ENCODE measurements around the gene MATK.

MATK gene

GRCh38 chr19:3743486-3743885 is 42.7 kb downstream of the MATK start:
- DNase-seq = no peak

GRCh38 chr19:3740431-3740830 is 45.8 kb downstream of the MATK start:
- DNase-seq = no peak

DNA sequence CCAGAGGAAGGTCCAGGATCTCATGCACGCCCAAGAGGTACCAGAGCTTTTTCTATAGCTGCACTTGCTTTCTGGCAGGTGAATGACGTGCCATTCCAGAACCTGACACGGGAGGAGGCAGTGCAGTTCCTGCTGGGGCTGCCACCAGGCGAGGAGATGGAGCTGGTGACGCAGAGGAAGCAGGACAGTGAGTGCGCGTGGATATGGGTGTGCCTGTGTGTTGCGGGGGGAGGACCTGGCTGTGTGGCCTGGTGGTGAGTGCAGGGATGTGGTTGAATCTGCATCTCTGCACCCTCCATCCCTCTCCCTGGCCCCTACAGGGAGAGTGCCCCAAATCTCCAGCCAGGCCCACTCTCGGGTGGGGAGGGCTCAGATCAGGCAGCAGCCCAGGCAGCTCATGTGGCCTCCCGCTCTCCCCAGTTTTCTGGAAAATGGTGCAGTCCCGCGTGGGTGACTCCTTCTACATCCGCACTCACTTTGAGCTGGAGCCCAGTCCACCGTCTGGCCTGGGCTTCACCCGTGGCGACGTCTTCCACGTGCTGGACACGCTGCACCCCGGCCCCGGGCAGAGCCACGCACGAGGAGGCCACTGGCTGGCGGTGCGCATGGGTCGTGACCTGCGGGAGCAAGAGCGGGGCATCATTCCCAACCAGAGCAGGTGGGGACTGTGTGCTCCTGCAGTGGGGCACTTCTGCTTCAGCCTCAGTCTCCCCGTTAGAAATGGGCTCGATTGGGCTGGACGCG is 47.5 kb downstream of the MATK start:
- no peak for DNase-seq

GRCh38 chr19:3737487-3738205 is 48.5 kb downstream of the MATK start:
- DNase-seq = no peak

DNA sequence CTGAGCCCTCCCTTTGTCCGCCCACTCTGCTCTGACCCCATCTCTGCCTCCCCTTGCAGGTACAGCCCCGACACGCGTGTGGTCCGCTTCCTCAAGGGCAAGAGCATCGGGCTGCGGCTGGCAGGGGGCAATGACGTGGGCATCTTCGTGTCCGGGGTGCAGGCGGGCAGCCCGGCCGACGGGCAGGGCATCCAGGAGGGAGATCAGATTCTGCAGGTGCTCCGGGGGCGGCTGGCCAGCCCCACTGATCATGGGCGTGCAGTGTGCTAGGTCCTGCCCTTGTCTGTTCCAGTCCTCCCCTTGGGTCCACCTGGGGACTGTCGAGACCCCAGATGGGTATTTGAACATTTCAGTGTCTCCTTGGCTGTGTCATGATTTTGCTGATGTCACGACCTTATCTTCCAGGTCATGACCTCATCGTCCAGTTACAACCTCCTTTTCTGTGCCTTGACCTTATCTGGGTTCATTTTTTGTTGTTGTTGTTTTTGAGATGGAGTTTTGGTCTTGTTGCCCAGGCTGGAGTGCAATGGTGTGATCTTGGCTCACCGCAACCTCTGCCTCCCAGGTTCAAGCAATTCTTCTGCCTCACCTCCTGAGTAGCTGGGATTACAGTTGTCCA is 50.0 kb downstream of the MATK start:
- no peak for DNase-seq

DNA sequence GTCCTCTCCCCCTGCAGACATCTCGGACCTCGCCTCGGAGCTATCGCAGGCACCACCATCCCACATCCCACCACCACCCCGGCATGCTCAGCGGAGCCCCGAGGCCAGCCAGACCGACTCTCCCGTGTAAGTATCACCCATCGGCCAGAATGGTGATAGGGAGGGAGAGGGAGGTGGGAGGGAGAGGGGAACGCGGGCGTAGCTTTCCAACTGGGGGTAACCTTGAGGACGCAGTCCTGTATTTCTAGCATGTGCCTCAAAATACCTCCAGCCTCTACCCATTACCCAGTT is 51.9 kb downstream of the MATK start:
- no peak for DNase-seq

- DNase-seq = no peak
These were observed 52.5 kb downstream of the MATK start for GRCh38 chr19:3733549-3734309.

GRCh38 chr19:3732108-3732507 is 54.1 kb downstream of the MATK start:
- DNase-seq = no peak

- DNase-seq = no peak
These were observed 55.7 kb downstream of the MATK start for GRCh38 chr19:3730457-3730958.
